Measurements from ENCODE around the gene IFT43.

- TF ChIP-seq CTCF (IDR thresholded peaks at IDR 0.05 in 4 of 5, conservative IDR thresholded peaks at IDR 0.05 in 1 of 5) (no peak), POLR2A (IDR thresholded peaks at IDR 0.05) (no peak)
These were observed 17.1 kb upstream of the IFT43 start for GRCh38 chr14:75968456-75968855.

Measured in gastrocnemius medialis (tissue), 4 donors.